Heart left ventricle (tissue), 13 donors: Measurements from ENCODE around the gene TOP3B.
A peak's percentile ranks its signal among the peaks of the same experiment; 100 is the strongest.

Experiments used
- POLR2A ChIP-seq, 2 donors: fragments of 450-650 bp; IDR thresholded peaks; one replicate each; pipeline ENCODE4 v1.6.1; 2017; ENCODE audit warnings: antibody characterized with exemption in 2 of 2, mild to moderate bottlenecking in 2 of 2, moderate library complexity in 2 of 2
- TF ChIP-seq, protein P1 (sequence below), 12 donors: fragments of 200-600 bp; sonication (generic) in 4 of 12; IDR thresholded peaks; one replicate each; pipeline versions ENCODE4 v1.5.0 to v1.8.0; 2018 to 2022; ENCODE audit warnings: antibody characterized with exemption in 12 of 12, mild to moderate bottlenecking in 5 of 12
- donor health status: ischemic (EF 13 %, LVEDD 7.1; RV severe dilation, severe dysfunction).
- donor health status: DM: no; HTN: yes; CAD: no.
- donor health status: DM: no; HTN: no; CAD: no.
- donor health status: ischemic (EF 25% LVEDD 6.9; RV normal size, moderate dysfunction).
- donor health status: ischemic (EF 25% LVEDD 5.7; RV mildly dilated, moderate dysfunction).
- donor health status: ischemic (EF 35%, LVEDD 5.7; RV mildly dilated, moderate dysfunction).
- donor health status: nonischemic (EF 11% LVEDD 7.7; RV severe dilation, severe dysfunction).
- donor health status: DM: yes; HTN: yes; CAD: no.
- donor health status: PGD.
- donor health status: ischemic (EF 29% LVEDD 5.4; RV normal size, mild dysfunction).
- donor health status: nonischemic (EF 23%, LVEDD 6.1; RV moderate dilation, normal function).

GRCh38 chr22:21982338-21982965 is at the start of gene TOP3B:
- TF ChIP-seq, protein P1, sequence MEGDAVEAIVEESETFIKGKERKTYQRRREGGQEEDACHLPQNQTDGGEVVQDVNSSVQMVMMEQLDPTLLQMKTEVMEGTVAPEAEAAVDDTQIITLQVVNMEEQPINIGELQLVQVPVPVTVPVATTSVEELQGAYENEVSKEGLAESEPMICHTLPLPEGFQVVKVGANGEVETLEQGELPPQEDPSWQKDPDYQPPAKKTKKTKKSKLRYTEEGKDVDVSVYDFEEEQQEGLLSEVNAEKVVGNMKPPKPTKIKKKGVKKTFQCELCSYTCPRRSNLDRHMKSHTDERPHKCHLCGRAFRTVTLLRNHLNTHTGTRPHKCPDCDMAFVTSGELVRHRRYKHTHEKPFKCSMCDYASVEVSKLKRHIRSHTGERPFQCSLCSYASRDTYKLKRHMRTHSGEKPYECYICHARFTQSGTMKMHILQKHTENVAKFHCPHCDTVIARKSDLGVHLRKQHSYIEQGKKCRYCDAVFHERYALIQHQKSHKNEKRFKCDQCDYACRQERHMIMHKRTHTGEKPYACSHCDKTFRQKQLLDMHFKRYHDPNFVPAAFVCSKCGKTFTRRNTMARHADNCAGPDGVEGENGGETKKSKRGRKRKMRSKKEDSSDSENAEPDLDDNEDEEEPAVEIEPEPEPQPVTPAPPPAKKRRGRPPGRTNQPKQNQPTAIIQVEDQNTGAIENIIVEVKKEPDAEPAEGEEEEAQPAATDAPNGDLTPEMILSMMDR (IDR thresholded peaks at IDR 0.05) = no peak
- peak in 1 of 2 donors; percentile 66 for TF ChIP-seq POLR2A (IDR thresholded peaks at IDR 0.05)
